Measurements from ENCODE around the gene INTS13. TPM values are rescaled to one million over a fixed set of nuclear protein-coding genes. Genes with fewer than 3 reads are reported as not detected.

The INTS13 gene
- total and polyA plus RNA-seq, 2 of the 8 experiments (the other 6 are each of a cell fraction or from before 2014, with no cell fraction given), result 20.5 to 58.2 TPM

- no peak overlapping the region for H2AK5ac ChIP-seq (ENCODE audit: low read depth, low read length)
- H2BK12ac ChIP-seq (ENCODE audit: low read depth, low read length), result no peak overlapping the region
- no peak overlapping the region for H3K4me3 ChIP-seq (ENCODE audit: extremely low read depth in 1 of 4, insufficient read depth in 2 of 4, low read depth in 3 of 4, low read length in 4 of 4)
- no peak overlapping the region for H2BK20ac ChIP-seq (ENCODE audit: low read length)
- ChIA-PET CTCF (ENCODE audit: partially characterized antibody) (no interaction called here), POLR2A (ENCODE audit: partially characterized antibody) (interaction anchor here (1.3 kb wide), 1 partner anchor 8 kb away, joined by 3 read pairs; no protein-coding TSS in a partner anchor)
- no peak overlapping the region for H3K4ac ChIP-seq (replicated peaks; ENCODE audit: insufficient read length, low read depth, low read length)
- H3K9me3 ChIP-seq (ENCODE audit: insufficient read depth in 2 of 2, low read depth in 1 of 2, low read length in 1 of 2), result no peaks in the 10 kb centered on the region
- H3K23me2 ChIP-seq (ENCODE audit: low read depth, low read length), result no peaks in the 10 kb centered on the region
- H3K9ac ChIP-seq (replicated peaks in 1 of 4; ENCODE audit: extremely low read depth in 1 of 4, low read depth in 3 of 4, low read length in 3 of 4), result no peak overlapping the region
- H4K91ac ChIP-seq (replicated peaks; ENCODE audit: insufficient read length, low read length), result no peak overlapping the region
- H3K23ac ChIP-seq (ENCODE audit: insufficient read length), result no peak overlapping the region
- DNase-seq (ENCODE audit: low read depth in 1 of 2, low spot score in 2 of 2) (no peak), FAIRE-seq (no peak)
- no peak overlapping the region for H3K14ac ChIP-seq (ENCODE audit: insufficient read length)
- TF ChIP-seq KDM4A (IDR thresholded peaks at IDR 0.05; ENCODE audit: low read depth, low read length, severe bottlenecking), result no peak
- H4K5ac ChIP-seq (ENCODE audit: insufficient read length, low read depth, low read length), result no peak overlapping the region
- H3K27ac ChIP-seq (ENCODE audit: low read depth, low read length), result no peak overlapping the region
- no peak overlapping the region for H3K18ac ChIP-seq (ENCODE audit: extremely low read depth, low read length)
- no peaks in the 10 kb centered on the region for H3K4me1 ChIP-seq (replicated peaks in 1 of 4; ENCODE audit: control insufficient read depth in 3 of 4, insufficient read depth in 4 of 4, low read length in 3 of 4)
- H2BK15ac ChIP-seq (ENCODE audit: low read length), result no peak overlapping the region
- H3K79me2 ChIP-seq (ENCODE audit: control insufficient read depth in 1 of 2, insufficient read depth in 2 of 2, low read length in 2 of 2), result no peaks in the 10 kb centered on the region
- no peak overlapping the region for H2BK5ac ChIP-seq (ENCODE audit: low read depth, low read length)
- H3K36me3 ChIP-seq (ENCODE audit: control insufficient read depth in 2 of 4, insufficient read depth in 4 of 4, low read length in 3 of 4), result peaks cover 3 to 16% (median 7%) of the 10 kb centered on the region in 4 experiments; a peak in 5 of 8 replicates
- H4K8ac ChIP-seq (ENCODE audit: extremely low read depth, insufficient read depth, low read length), result no peak overlapping the region
- H4K20me1 ChIP-seq (replicated peaks in 1 of 2; ENCODE audit: control insufficient read depth in 1 of 2, insufficient read depth in 2 of 2, low read length in 2 of 2), result no peaks in the 10 kb centered on the region
- no peaks in the 10 kb centered on the region for H3K79me1 ChIP-seq (ENCODE audit: low read depth, low read length)
- H3K27me3 ChIP-seq (replicated peaks in 1 of 4; ENCODE audit: control insufficient read depth in 3 of 4, extremely low read depth in 1 of 4, insufficient read depth in 3 of 4, low read length in 3 of 4), result no peaks in the 10 kb centered on the region
- H3K4me2 ChIP-seq (ENCODE audit: insufficient read depth in 1 of 2, low read depth in 2 of 2, low read length in 2 of 2), result no peak overlapping the region
- no peak overlapping the region for H3K56ac ChIP-seq (replicated peaks; ENCODE audit: insufficient read length, low read depth, low read length)
- no peak overlapping the region for H2BK120ac ChIP-seq (replicated peaks; ENCODE audit: low read depth, low read length)
- no peak overlapping the region for H2AFZ ChIP-seq (ENCODE audit: low read length)
- WGBS, 2 experiments (ENCODE audit: extremely low coverage in 1 of 2, insufficient coverage in 1 of 2, insufficient read length in 1 of 2, insufficient replicate concordance in 2 of 2, low coverage in 1 of 2, low lambda C conversion rate in 2 of 2, missing lambda C conversion rate in 1 of 2), result 80% methylated on average over 2 of the region's 2 CpGs; no CpG with 5 or more reads in 1 of the 2 experiments
Observed at GRCh38 chr12:26970136-26970535, 32.4 kb upstream of the INTS13 start.
